Measurements from ENCODE around the gene PDS5A. TPM values are rescaled to one million over a fixed set of nuclear protein-coding genes. Genes with fewer than 3 reads are reported as not detected.
"Not testable (repeated sequence)": the region's sequence is repeated elsewhere in the genome, so short reads cannot be mapped to it uniquely, and the experiment has no call there.

The PDS5A gene
- total and polyA plus RNA-seq, 12 donors = 12.6 to 36.2 (median 30.9) TPM

DNA sequence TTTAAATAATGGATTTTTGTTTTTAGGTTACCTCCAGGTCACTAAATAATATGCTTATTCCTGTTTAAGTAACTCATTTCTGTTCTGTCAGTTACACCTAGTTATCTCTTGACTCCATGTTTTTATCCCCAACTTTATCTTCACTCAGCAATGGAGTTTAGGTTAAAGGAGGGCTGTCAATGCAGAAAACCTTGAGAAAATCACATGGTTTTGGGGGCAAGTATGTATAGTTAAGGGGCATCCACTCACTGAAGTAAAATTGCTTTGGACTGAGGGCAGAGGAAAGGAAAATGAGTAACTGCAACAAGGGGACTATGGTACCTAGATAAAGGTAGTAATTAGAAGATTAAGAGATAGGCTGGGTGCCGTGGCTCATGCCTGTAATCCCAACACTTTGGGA, 192.6 kb downstream of the PDS5A start:
- H3K9me3 ChIP-seq = no peaks in the 10 kb centered on the region
- no peaks in the 10 kb centered on the region for H3K27me3 ChIP-seq
- TF ChIP-seq, protein P1, sequence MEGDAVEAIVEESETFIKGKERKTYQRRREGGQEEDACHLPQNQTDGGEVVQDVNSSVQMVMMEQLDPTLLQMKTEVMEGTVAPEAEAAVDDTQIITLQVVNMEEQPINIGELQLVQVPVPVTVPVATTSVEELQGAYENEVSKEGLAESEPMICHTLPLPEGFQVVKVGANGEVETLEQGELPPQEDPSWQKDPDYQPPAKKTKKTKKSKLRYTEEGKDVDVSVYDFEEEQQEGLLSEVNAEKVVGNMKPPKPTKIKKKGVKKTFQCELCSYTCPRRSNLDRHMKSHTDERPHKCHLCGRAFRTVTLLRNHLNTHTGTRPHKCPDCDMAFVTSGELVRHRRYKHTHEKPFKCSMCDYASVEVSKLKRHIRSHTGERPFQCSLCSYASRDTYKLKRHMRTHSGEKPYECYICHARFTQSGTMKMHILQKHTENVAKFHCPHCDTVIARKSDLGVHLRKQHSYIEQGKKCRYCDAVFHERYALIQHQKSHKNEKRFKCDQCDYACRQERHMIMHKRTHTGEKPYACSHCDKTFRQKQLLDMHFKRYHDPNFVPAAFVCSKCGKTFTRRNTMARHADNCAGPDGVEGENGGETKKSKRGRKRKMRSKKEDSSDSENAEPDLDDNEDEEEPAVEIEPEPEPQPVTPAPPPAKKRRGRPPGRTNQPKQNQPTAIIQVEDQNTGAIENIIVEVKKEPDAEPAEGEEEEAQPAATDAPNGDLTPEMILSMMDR (IDR thresholded peaks at IDR 0.05) = no peak
- no peaks in the 10 kb centered on the region for H3K4me1 ChIP-seq
- 57 to 70% methylated on average over 1 of the region's 1 CpG for WGBS, 2 donors
- DNase-seq (no peak), ATAC-seq (no peak)
- H3K27ac ChIP-seq = no peak overlapping the region
- H3K36me3 ChIP-seq = peaks cover 0 to 23% (median 2%) of the 10 kb centered on the region in 9 donors
- no peak overlapping the region for H3K4me3 ChIP-seq
- intact Hi-C loops (cut with DNase I) = no loop called here

DNA sequence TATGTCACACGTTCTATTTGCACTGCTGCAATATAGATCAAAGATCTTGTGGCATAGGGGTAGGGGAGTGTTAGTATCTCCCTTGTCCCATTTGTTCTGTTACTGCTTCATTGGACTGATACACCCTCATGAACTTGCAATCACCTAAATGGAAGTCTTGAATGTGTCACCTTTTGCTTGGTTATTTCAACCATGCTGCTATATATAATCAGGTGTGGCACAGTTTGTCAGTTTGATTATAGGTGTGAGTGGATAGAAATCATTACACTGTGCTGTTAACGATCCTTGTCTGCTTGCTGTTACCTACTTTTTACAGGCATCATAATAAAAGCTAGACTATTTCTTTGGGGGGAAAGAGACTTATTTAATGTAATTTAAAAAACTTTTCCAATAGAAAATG, 195.7 kb downstream of the PDS5A start:
- ATAC-seq; DNase-seq; H3K27me3 ChIP-seq; intact Hi-C loops (cut with DNase I); H3K4me1 ChIP-seq; H3K9me3 ChIP-seq; H3K27ac ChIP-seq; H3K4me3 ChIP-seq: not testable (repeated sequence)
- 63 to 71% methylated on average over 2 of the region's 2 CpGs for whole genome bisulfite sequencing, 2 donors
- peaks cover 0 to 54% (median 16%) of the 10 kb centered on the region in 9 donors for H3K36me3 ChIP-seq

Other genes starting within 250 kb of the PDS5A start
- gene N4BP2, start 78.9 kb upstream of the PDS5A start, total RNA-seq = 1 to 10 TPM; 3.0 to 6.9 (median 5.4) TPM
- 1 to 10 TPM in 1 of 2 donors, under 1 TPM in 1; 0.65 to 1.0 TPM for gene N4BP2, start 78.9 kb upstream of the PDS5A start, polyA plus RNA-seq
- 1 to 10 TPM in 1 of 10 donors, under 1 TPM in 7, not detected in 2; 0.11 to 7.2 (median 0.44) TPM for gene RHOH, start 219.1 kb upstream of the PDS5A start, total RNA-seq
- under 1 TPM; 0.15 to 0.20 TPM for gene RHOH, start 219.1 kb upstream of the PDS5A start, polyA plus RNA-seq